Measurements from ENCODE around the gene RTL1.

Gene RTL1

GRCh38 chr14:100858838-100859220, 44.7 kb downstream of the RTL1 start:
- Histone ChIP-seq H4K20me1 (ENCODE audit: insufficient read depth) (no peaks in the 10 kb centered on the region), H3K4me1 (ENCODE audit: low read depth, poor library complexity, severe bottlenecking) (no peaks in the 10 kb centered on the region), H3K36me3 (ENCODE audit: insufficient read depth) (no peaks in the 10 kb centered on the region), H3K9ac (no peak overlapping the region), H3K27ac (no peak overlapping the region), H2AFZ (ENCODE audit: low read depth) (no peak overlapping the region), H3K4me2 (no peak overlapping the region), H3K27me3 (ENCODE audit: insufficient read depth, low read depth) (peaks cover 29% of the 10 kb centered on the region; the same call in 1 of the 2 replicates), H3K79me2 (ENCODE audit: insufficient read depth, low read depth) (no peaks in the 10 kb centered on the region), H3K4me3 (IDR thresholded peaks at IDR 0.05; ENCODE audit: insufficient read depth, low read depth, low read length) (no peak overlapping the region)
- no peak for TF ChIP-seq CTCF (conservative IDR thresholded peaks at IDR 0.05; ENCODE audit: low read depth, low read length)

DNA sequence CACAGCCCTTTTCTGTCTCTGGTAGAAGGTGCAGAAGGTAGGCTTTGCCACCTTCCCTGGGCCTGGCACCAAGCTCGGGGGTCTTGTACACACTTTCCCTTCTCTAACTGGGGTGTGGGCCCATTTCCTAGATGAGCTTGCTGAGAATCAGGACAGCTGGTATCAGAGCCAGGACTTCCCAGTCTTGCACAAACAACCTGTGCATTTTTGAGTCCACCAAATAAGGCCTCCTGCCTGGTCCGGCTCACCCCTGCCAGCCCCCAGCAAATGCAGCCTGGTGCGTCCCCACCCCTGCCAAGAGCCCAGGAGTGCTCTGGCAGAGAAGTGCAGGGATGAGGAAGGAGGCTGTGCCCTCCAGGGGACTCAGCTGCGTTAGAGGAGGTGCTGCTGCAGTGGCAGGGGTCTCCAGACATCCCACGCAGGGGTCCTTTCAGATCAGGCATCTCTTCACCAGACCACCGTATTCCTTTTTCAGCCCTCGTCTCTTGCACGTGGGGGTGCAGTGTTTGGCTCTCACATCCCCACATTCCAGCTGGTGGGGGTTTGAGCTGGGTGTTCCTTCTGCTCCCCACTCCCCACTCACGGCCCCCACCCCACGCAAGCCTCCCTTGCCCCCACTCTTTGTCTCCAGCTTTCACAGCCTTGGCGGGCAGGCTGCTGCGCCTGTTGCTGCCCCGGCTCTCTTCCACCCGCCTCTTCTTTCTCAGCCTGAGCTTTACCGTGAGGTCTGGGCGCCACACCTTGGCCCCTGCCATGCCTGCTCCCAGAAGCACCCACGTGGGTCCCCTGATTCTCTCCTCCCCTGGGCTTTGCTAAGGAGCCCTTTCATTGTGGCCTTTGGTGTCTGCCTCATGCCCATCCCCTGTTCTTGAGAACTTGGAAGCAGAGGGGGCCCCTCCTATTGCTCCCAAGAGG, 45.3 kb downstream of the RTL1 start:
- H3K36me3 ChIP-seq (ENCODE audit: insufficient read depth), result no peaks in the 10 kb centered on the region
- no peaks in the 10 kb centered on the region for H4K20me1 ChIP-seq (ENCODE audit: insufficient read depth)

DNA sequence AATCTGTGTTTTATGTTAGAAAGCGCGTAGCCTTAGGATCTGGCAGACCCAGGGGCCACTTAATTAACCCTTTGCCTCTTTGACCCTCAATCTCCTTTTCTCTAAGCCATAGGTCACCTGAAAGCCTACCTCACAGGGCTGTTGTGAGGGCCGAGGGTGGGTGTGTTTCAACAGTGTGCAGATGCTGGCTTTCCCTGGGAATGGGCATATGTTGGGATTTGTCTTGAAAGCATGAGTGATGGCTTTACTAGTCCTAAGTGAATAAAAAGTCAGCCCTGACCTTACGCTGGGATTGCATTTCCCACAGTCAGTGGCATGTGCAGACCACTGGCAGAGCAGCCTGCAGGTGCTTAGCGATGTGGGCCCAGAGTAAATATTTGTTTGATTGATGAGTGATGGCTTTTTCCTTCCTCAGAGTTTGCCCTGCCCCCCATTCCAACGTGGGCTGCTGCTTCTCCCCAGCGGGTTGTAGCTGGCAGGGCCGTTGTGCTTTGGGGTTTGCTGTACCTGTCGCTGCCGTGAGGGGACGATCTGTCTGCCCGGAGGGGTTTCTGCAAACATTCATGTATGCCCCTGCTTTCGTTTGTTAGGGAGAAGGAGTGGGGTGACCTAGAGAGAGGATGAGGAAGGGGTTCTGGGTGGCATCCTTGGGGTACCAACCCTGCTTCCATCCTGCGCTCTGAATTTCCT, 46.1 kb downstream of the RTL1 start:
- H3K36me3 ChIP-seq (ENCODE audit: insufficient read depth), result no peaks in the 10 kb centered on the region
- no peak overlapping the region for H3K9ac ChIP-seq
- H3K27me3 ChIP-seq (ENCODE audit: insufficient read depth, low read depth), result peaks cover 15% of the 10 kb centered on the region; the same call in 1 of the 2 replicates
- no peak overlapping the region for H2AFZ ChIP-seq (ENCODE audit: low read depth)
- no peaks in the 10 kb centered on the region for H3K4me1 ChIP-seq (ENCODE audit: low read depth, poor library complexity, severe bottlenecking)
- H4K20me1 ChIP-seq (ENCODE audit: insufficient read depth), result no peaks in the 10 kb centered on the region
- H3K79me2 ChIP-seq (ENCODE audit: insufficient read depth, low read depth), result no peaks in the 10 kb centered on the region
- no peak overlapping the region for H3K4me2 ChIP-seq
- H3K27ac ChIP-seq, result no peak overlapping the region
- TF ChIP-seq CTCF (conservative IDR thresholded peaks at IDR 0.05; ENCODE audit: low read depth, low read length), result no peak
- H3K4me3 ChIP-seq (IDR thresholded peaks at IDR 0.05; ENCODE audit: insufficient read depth, low read depth, low read length), result no peak overlapping the region

More for the DNA sequence above, 45.3 kb downstream of the RTL1 start:
- H3K27ac ChIP-seq, result no peak overlapping the region
- no peak overlapping the region for H3K4me2 ChIP-seq
- no peak overlapping the region for H2AFZ ChIP-seq (ENCODE audit: low read depth)
- H3K27me3 ChIP-seq (ENCODE audit: insufficient read depth, low read depth), result peaks cover 22% of the 10 kb centered on the region; the same call in 1 of the 2 replicates
- no peaks in the 10 kb centered on the region for H3K79me2 ChIP-seq (ENCODE audit: insufficient read depth, low read depth)
- no peak for TF ChIP-seq CTCF (conservative IDR thresholded peaks at IDR 0.05; ENCODE audit: low read depth, low read length)
- H3K9ac ChIP-seq, result no peak overlapping the region
- no peak overlapping the region for H3K4me3 ChIP-seq (IDR thresholded peaks at IDR 0.05; ENCODE audit: insufficient read depth, low read depth, low read length)
- no peaks in the 10 kb centered on the region for H3K4me1 ChIP-seq (ENCODE audit: low read depth, poor library complexity, severe bottlenecking)

DNA sequence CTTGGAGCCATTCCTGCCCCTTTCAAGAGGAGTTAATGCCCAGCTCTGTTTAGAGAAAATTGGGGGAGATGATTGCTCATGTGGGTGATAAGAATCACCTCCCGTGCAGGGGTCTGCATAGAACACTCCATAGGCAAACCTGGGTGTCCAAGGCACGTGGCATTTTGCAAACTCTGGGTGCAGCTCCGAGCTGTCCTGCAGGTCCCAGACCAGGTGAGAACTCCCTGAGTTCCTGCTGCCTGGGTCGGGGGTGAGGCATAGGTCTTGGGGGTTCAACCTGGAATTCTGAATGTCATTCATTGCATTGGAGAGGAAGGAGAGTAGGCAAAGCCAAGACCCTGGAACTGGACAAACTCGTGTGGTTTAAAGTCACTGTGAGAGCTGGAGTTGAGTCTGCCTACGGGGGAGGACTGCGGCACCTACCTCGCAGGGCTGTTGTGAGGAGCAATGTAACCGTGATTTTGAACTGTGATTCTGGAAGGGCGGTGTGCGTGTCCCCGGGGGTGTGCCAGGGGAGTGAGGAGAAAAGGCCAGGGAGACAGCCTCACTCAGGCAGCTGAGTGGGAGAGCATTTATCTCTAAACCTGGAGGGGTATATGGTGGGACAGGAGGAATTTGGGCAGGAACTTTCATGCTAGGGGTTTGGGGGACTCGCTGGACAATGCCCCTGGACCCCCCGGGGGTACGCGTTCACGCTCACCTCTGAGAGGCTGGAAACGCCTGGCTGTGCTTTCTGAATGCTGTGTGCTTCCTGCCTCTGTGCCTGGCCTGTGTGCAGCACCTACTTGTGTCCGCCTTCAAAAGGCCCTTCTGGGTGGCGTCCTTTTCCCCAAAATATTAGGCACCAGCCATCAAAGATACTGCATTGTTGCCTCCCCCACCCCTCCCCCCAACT, 47.2 kb downstream of the RTL1 start:
- Histone ChIP-seq H3K27me3 (ENCODE audit: insufficient read depth, low read depth) (peaks cover 7% of the 10 kb centered on the region; the same call in 1 of the 2 replicates), H3K27ac (no peak overlapping the region), H4K20me1 (ENCODE audit: insufficient read depth) (no peaks in the 10 kb centered on the region), H3K4me3 (IDR thresholded peaks at IDR 0.05; ENCODE audit: insufficient read depth, low read depth, low read length) (no peak overlapping the region), H2AFZ (ENCODE audit: low read depth) (no peak overlapping the region), H3K4me2 (no peak overlapping the region), H3K9ac (no peak overlapping the region), H3K36me3 (ENCODE audit: insufficient read depth) (no peaks in the 10 kb centered on the region), H3K4me1 (ENCODE audit: low read depth, poor library complexity, severe bottlenecking) (no peaks in the 10 kb centered on the region), H3K79me2 (ENCODE audit: insufficient read depth, low read depth) (no peaks in the 10 kb centered on the region)
- TF ChIP-seq CTCF (conservative IDR thresholded peaks at IDR 0.05; ENCODE audit: low read depth, low read length), result no peak

Measured in KMS-11 (cell line).